Hypothalamus (tissue), 51 donors: ENCODE measurements around the gene PRKCB.
A peak's percentile ranks its signal among the peaks of the same experiment; 100 is the strongest.
"Not testable (repeated sequence)": the region's sequence is repeated elsewhere in the genome, so short reads cannot be mapped to it uniquely, and the experiment has no call there.

Source experiments
- DNase-seq, 51 donors: peaks; one replicate each; lab custom pipeline; 2025; lab: John Stamatoyannopoulos, UW

Gene PRKCB

GRCh38 chr16:23900480-23901177, 64.8 kb downstream of the PRKCB start:
- no peak for DNase-seq

GRCh38 chr16:23901178-23902033, 65.6 kb downstream of the PRKCB start:
- no peak for DNase-seq

- no peak for DNase-seq
These were observed 66.4 kb downstream of the PRKCB start for GRCh38 chr16:23902034-23902747.

GRCh38 chr16:23902748-23903414, 67.1 kb downstream of the PRKCB start:
- DNase-seq = no peak

GRCh38 chr16:23905027-23905426, 69.2 kb downstream of the PRKCB start:
- peak in 4 of 51 donors; percentile 1 to 11 (median 7) for DNase-seq

GRCh38 chr16:23907457-23907902, 71.7 kb downstream of the PRKCB start:
- DNase-seq = no peak

GRCh38 chr16:23907903-23908302, 72.1 kb downstream of the PRKCB start:
- DNase-seq = no peak

- DNase-seq = no peak
These were observed 73.0 kb downstream of the PRKCB start for GRCh38 chr16:23908790-23909189.

- DNase-seq = no peak
These were observed 74.1 kb downstream of the PRKCB start for GRCh38 chr16:23909792-23910418.

- no peak for DNase-seq
These were observed 79.3 kb downstream of the PRKCB start for GRCh38 chr16:23914946-23915530.

GRCh38 chr16:23916552-23916951, 80.8 kb downstream of the PRKCB start:
- not testable (repeated sequence) for DNase-seq

GRCh38 chr16:23917621-23918020, 81.8 kb downstream of the PRKCB start:
- DNase-seq = no peak

GRCh38 chr16:23920446-23920845, 84.7 kb downstream of the PRKCB start:
- no peak for DNase-seq

GRCh38 chr16:23920899-23921298, 85.1 kb downstream of the PRKCB start:
- DNase-seq = no peak

GRCh38 chr16:23922406-23922805, 86.6 kb downstream of the PRKCB start:
- no peak for DNase-seq

GRCh38 chr16:23924128-23924527, 88.3 kb downstream of the PRKCB start:
- no peak for DNase-seq

GRCh38 chr16:23927796-23928195, 92.0 kb downstream of the PRKCB start:
- no peak for DNase-seq

GRCh38 chr16:23929237-23929636, 93.5 kb downstream of the PRKCB start:
- DNase-seq = no peak

GRCh38 chr16:23929856-23930255, 94.1 kb downstream of the PRKCB start:
- no peak for DNase-seq

GRCh38 chr16:23930791-23931190, 95.0 kb downstream of the PRKCB start:
- peak in 2 of 51 donors; percentile 2 to 4 for DNase-seq
